ENCODE measurements around the gene CALD1.

The CALD1 gene

DNA sequence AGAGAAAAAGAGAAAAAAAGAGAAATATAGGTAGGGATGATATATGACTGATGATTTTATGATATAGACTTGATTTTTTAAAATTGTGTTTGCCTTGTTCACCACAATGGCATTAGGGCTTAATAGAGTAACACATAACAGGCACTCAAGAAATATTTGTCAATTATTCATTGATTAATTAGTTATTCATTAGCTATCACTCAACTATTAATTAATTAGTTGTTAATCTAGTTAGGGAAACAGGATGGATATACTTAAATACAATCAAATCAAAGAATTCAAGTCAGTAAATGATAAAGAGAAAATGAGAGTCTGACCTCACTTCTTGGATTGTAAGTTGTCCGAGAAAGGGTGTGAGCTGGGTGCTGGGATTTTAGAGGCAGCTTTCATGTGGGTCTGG, 15.1 kb upstream of the CALD1 start:
- DNase-seq: no peak

DNA sequence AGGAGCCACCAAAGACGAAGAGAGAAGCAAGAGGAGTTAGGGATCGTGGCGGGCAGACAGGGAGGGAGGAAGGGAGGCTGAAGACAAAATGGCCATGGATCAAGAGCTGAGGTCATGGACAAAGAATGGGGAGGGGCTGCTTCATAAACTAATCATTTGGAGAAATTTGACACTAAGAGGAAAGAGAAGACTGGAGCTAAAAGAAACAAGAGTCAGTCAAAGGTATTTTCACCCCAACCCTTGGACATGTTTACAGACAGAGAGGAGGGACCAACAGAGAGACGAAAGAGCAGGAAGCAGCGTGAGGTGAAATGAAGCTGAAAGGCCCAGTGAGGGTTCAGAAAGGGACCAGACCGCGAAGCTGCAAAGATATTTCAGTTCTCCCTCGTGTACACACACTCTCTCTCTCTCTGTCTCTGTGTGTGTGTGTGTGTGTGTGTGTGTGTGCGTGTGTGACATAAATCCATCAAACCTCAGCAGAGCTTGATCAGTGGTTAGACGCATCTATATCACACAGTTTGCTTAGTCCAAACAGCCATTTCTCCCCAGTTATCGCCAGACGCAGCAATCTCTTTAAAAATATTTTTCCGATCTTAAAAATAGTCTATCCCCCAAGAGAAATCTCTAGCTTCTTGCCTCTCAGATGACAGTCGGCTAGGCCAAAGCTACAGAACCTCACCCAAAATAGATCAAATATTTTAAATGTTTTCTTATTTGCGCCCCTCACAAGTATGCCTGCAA, 12.5 kb upstream of the CALD1 start:
- peak; percentile 14 for DNase-seq

DNA sequence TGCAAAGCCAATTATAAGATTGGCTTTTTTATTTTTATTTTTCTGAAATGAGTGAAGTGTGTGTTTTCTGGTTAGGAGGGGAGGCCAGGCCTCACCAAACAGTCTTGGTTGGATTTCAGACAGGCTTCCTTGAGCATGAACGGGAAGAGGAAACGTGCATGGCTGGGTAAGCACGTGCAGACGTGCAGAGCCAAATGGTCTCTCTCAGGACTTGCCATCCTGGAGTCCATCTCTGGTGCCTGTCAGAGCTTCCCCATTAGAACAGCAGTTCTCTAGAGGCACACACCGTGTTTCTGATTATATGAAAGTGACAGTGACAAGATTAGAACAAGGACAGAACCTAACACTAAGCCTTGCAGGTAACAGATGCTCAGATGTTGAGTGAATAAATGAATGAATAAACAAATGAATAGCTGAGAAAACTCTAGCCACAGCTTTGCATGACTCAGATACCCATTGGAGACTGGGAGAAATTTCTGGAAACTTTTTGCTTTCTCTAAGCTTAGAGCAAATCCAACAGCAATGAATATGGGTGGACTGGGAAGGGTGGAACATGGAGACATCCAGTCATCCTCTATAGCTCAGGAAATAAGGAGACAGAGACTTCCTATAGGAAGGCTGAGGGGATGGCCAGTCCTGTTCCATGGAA, 11.8 kb upstream of the CALD1 start:
- no peak for DNase-seq

DNA sequence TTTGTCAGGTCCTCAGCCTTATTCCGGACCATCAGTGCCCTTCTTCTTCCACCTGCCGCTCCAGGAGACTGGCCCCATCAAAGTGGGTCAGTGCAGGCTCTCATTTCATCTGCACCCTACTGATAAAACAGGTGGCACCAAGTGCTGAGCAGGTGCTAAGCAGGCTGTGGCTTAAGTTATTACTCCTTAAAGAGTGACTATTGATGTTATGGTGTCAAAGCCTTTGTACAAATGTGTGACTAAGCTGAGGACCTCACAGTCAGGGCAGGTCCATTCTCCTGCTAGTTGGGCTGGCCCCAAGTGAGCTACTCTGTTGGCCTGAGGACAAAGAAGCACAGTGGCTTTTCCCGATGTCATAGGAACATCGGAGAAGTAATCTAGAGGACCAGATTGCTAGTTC, 11.2 kb upstream of the CALD1 start:
- DNase-seq: peak; percentile 26

DNA sequence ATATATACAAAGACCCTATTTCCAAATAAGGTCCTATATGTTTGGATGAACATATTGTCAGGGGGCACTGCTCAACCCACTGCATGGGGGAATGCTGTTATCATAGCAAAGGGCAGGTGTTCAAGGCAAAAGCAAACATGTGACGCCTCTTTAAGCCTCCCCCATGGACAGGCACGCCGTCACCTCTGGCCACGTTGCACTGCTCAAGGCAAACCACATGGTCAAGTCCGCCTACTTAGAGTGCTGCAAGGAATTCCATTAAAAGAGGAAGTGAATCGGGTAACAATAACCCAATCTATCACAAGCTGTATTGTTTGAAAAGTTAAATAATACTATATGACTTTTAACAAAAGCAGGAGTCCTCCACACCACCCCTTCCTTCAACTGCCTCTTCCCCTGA, 8.8 kb upstream of the CALD1 start:
- DNase-seq: no peak

DNA sequence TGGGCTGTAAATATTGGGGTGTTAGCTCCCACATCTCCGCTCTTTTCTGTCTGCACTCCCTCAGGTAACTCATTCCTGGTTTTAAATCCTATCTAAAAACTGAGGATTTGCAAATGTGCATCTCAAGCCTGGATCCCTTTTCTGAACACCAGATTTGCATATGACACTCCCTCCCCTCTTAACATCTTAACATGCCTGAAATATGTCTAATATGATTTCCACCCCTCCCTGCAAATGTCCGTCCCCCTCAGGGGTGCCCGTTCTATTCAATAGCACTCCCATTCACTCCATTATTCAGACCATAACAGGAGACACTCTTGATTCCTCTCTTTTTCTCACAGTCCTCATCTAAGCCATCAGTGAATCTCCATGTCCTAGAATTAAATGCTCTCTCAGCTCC, 8.3 kb upstream of the CALD1 start:
- no peak for DNase-seq

DNA sequence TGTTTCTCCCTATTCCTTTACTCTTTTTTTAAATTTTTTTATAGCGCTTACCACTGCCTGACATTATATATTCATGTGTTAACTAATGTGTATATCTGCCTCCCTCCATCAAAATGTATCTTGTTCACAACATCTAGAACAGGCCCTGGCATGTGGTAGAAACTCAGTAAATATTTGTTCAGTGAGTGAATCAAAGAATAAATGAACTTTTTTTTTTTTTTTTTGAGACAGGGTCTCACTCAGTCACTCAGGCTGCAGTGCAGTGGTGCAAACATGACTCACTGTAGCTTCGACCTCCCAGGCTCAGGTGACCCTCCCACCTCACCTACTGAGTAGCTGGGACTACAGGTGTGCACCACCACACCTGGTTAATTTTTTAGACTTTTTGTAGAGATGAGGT, 7.5 kb upstream of the CALD1 start:
- no peak for DNase-seq

DNA sequence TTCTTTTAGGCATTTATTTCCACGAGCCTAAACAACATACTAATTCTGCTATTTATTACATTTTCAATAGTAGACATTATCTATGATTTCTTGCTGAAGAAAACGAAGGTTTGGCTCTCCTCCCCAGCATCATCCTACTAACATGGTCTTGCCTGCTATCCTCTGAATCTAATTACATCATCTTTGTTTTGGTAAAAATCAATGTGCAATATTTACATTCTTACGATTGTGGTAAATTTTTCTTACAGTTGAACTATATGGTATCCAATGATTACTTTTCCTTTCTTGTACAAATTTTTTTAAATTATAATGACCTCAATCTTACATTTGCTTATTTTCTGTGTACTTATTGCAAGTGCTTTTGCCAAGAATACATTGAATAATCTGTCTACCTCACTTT, 7.0 kb upstream of the CALD1 start:
- no peak for DNase-seq

DNA sequence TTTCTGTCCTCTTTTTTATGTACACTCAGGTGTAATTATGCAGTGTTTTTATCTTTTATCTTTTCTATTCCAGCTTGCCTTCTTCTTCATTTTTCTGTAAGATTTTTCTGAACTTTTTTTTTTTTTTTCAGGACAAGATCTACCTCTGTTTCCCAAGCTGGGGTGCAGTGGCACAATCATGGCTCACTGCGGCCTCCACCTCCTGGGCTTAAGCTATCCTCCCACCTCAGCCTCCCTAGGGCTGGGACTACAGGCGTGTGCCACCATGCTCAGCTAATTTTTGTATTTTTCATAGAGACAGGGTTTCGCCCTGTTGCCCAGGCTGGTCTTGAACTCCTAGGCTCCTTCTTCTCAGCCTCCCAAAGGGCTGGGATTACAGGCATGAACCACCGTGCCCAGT, 6.3 kb upstream of the CALD1 start:
- no peak for DNase-seq

DNA sequence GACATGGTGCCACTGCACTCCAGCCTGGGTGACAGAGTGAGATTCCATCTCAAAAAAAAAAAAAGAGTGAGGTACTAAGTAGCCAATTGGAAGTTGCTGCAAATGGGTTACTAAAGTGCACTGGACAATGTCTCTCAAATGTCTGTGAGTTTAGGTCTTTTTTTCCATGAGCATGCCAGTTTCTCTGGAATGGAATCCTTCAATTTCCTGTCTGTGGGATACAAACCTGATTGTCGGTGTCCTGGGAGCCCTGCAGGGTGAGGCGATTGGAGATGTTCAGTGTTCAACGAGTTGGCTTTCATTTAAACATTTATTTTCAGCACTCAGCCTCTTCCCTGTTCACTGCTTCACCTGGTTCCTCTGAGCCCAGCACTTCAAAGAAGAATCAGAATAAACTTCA, 5.3 kb upstream of the CALD1 start:
- DNase-seq: no peak

DNA sequence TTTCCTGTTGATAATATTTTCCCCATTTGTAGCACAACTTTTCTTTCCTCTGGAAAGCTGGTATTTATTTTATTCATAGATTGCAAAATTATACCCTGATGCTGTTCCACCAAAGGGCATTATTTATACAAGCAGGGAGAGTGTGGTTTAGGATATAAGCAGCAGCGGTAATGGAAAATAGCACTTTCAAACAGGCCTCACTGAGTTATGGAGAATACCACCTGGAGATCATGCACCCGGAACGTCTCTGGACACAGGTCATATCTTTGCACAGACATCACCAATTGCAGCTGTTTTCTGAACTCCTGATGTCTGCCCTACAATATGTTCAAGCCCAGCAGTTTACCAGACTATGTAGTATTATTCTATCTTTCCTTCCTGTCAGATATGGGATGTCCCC, 2.0 kb upstream of the CALD1 start:
- DNase-seq: no peak

DNA sequence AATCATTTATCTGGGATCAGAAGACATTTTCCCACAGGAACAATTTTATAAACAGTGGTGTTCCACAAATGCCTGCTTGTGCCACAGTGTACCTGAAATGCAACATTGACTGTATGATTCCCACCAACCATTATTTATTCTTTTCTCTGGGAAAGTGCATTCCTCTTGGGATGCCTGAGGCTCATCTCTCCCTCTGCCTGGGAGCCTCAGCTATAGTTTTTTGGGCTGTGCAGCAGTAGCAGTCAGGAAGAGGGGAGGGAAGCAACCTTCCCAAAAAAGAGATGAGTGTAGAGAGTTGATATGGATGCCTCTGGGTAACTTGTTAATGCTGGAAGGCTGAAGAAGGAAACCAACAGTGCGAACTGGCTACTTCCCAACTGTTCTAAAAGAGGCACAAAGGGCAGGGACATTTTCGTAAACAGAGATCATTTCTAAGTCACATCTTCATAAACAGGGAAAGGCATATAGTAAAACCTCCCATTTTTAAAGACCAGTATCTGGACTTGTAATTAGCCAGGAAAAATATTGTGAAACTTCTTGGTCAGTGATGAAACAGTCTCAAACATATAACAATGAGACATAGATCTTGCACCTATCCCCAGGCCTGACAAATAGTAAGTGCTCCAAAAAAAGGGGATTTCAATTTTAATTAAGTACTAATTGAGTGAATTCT, 1.4 kb upstream of the CALD1 start:
- DNase-seq: no peak

DNA sequence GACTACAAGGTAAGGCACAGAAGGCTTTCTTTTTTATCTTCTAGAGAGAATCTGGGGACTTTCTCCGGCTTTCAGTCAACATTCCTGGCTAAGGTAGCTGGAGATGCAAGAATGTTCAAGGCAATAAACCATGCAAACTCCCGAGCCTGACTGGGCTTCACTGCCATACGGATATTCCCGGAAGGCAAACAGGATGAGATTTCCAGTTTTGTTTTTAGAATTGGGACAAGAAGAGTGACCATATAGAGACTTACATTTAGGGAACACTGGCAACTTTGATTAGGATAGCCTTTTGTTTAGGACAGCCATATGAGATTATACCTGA, 269 bp downstream of the CALD1 start:
- DNase-seq: no peak

DNA sequence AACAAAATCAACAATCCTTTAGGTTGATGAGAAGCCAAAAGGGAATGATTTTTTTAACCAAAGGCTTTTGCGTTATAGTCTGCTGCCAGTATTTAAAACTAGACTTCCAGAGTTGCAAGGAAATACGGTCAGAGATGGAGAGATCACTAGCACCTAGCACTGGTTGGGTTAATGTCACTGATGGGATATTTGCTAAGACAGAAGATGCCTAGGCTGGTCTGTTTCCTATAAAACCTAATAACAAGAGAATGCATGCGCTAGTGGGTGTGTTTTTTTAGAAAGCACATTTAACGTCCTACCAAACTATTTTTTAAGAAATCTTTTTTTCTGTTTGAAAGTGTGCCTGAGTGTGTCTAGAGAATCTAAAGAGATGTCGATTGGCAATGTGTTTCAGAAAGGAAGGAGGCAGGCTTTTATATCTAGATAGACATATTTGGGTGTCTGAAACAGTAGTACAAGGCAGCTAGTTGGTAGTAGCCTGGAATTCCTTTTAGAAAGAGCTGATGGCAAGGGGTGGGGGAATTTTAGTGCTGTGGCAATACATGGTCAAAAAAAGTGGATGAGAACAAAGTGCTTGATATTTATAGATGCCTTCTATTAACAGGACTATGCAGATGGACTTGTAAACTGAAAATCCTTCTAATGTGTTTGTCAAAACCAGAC, 863 bp downstream of the CALD1 start:
- no peak for DNase-seq

DNA sequence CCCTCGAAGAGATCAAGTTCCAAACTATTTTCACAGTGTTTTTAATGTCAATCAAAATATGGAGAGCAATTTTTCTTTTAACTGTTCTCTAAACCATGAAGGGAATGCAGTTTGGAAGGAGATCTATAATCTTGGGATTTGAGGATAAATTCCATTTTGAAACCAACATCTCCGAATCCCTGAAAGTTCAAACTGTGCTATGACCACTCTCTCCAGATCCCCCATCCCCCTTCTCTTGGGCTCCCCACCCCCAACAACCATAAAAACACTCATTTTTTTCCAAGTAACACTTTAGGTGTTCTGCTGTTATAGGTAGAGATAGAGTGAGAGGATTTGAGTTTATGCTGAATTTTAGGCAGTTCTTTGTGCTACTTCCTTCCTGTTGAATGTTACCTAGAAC, 1.7 kb downstream of the CALD1 start:
- no peak for DNase-seq

DNA sequence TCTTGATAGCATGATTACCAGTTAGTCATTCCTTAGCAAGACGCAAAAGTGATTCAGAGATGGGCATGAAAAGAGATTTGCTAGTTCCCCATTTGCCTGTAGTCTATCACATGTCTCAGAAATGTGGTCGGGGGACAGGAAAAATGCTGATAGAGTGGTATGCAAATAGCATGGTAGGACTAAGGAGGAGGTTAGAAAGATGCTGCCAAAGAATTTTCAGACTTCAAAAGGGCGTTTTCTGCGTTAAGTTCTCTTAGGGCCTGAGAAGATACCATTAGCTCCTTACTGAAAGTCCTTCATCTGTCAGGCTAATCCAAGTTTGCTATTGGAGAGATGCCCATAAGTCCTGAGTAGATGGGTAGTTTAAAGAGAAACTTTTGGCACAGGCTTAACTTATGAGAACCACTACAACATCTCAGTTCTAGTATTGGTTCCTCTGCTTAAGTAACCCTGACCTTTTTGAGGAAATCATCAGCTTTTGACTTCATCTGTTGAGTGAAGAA, 2.7 kb downstream of the CALD1 start:
- no peak for DNase-seq

DNA sequence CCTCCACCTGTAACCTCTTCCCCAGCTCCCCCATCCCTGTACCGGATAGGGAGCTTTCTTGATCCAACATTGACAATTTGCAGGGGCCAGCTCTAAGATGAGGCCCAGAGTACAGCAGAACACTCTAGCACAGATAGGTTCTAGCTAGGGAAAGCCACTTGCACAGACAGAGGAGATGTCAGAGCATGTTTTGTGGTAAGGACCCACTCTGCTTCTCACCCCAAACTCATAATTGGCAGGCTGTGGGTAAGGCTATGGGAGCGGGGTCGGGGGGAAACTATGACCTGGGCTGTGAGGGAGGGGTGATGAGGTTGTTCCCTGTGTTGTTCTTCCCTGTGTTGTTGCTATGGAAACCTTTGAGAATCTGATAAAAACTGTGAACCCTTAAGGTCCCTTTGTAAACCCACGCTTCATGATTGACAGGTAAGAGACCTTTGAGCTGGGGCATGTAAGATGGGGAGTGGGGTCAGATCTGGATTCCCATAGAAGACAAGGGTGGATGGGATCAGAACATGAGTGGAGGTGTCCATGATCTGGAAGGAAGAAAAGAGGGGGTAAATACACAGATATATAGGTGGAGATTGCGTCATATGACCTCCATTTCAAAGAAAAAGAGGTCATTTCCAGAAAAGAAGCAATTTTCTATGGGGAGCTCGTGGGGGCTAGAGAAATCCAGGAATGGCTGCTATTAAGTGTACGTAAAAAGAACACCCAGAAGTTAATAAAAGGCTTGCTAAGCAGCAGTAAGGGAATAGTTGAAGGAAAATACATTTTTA, 4.0 kb downstream of the CALD1 start:
- no peak for DNase-seq

DNA sequence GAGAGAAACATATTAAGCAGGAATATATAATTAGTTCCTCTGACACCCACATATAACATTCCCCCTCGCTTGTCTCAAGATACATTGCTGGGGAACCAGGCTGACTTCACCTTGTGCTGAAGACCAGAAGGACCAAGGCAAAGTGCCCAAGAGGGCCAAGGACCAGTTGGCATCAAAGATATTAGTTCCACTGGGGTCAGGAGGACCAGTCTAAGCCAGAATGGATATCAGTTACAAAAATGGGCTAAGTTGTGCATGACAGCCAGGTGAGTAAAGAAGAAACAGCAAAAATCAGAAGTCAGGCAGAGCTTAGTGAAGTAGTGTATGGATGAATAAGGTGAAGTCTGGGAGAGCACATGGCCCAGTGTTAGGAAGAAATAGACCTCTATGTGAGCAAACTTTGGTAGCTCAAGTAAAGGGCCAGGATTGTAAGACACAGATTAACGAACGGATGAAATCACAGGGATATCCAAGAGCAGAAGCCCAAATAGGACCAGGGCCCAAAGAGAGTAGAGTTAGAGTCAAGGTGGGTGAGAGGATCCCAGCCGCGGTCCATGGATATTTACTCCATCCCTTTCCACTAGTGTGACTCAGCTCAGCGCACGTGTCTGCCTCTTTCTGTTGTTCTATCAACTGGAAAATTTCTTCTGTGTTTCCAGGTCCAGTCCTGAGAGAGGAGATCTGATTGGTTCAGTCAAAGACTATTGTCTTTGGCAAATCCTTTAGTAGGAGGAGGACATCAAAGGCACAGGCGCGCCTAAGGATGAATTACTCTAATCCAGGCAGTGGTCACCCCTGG, 5.0 kb downstream of the CALD1 start:
- no peak for DNase-seq

DNA sequence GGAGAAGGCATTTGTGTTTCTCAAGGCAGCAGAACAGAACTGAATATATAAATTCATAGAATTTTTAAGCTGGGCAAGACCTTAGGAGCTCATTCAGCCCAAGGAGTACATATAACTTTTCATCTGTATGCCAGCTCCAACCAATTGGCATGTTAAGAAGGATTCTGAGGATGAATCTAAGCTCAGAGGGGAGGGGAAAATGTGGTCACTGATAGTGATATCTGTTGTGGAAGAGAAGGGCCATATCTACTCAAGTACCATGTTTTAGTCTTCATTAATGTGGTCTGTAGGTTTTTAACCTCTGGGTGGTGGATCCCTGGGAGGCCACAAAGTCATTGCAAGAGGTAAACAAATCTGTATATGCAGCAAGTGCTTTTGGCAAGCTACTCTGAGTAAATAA, 6.4 kb downstream of the CALD1 start:
- no peak for DNase-seq

DNA sequence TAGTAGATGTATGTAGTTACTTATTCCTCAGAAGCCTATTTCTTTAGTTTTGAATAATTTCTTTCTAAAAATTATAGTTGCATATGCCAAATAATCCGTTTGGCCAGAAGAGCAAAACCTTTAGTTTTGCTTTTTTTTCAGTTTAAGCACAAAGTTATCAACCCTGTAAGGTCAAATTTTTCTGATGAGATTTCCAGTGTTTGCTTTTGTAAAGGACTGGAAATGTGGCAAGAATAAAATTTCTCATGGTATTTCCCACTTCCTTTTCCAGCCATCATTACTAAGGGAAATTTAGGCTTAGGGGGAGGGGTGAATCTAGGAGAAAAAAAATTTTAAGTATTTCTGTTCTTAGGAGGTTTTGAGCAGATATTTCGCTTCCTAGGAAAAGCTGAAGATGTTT, 7.6 kb downstream of the CALD1 start:
- no peak for DNase-seq

DNA sequence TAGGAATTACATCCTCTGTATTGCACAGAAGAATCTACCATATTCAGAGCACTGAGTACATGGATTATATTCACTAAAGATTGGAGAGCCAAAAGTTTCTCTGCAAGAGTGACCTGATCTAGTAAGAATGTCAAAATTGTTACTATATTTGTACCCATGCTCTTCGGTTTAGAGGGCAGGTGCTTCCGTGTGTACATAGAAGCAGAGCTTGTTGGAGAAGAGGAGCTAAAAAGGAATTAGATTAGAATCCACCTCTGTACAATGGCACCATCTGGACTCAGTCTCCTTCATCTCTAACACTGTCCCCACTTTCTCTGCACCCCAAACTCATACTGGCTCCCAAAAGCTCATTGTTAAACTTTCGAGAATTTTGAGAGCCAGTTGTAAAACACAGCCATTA, 8.3 kb downstream of the CALD1 start:
- DNase-seq: no peak

DNA sequence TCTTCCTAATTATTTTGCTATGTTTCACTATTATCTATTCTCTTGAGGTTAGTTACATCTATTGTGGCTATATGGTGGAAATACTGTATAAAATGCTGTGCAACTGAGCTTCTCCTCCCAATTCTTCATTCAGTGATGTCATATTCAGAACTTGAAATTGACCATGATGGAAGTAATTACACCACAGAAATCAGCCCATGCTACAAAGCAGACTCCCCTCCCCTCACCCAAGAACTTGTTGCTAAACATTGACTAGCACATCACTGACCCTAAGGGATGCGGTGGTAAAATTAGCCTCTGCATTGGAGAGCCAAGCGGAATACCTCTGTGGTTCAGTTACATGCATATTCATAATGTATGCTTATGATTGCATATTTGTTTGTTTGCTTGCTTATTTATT, 8.8 kb downstream of the CALD1 start:
- DNase-seq: no peak
